ENCODE results near the gene GAMT.
"Not testable (repeated sequence)": the region's sequence is repeated elsewhere in the genome, so short reads cannot be mapped to it uniquely, and the experiment has no call there.

GAMT gene

GRCh38 chr19:1433119-1434039 is 32.0 kb upstream of the GAMT start:
- ATAC-seq = no peak

- no peak for ATAC-seq
Observed at GRCh38 chr19:1432507-1432887, 31.2 kb upstream of the GAMT start.

GRCh38 chr19:1431759-1432506 is 30.6 kb upstream of the GAMT start:
- ATAC-seq = no peak

- no peak for ATAC-seq
Observed at GRCh38 chr19:1430246-1430645, 28.9 kb upstream of the GAMT start.

GRCh38 chr19:1429750-1430149 is 28.4 kb upstream of the GAMT start:
- ATAC-seq = no peak

- ATAC-seq = no peak
Observed at GRCh38 chr19:1428738-1429391, 27.5 kb upstream of the GAMT start.

GRCh38 chr19:1427221-1427920 is 26.0 kb upstream of the GAMT start:
- no peak for ATAC-seq

- no peak for ATAC-seq
Observed at GRCh38 chr19:1426736-1427135, 25.4 kb upstream of the GAMT start.

GRCh38 chr19:1425902-1426301 is 24.6 kb upstream of the GAMT start:
- ATAC-seq = no peak

GRCh38 chr19:1425102-1425837 is 23.9 kb upstream of the GAMT start:
- no peak for ATAC-seq

GRCh38 chr19:1424192-1424955 is 23.0 kb upstream of the GAMT start:
- no peak for ATAC-seq

GRCh38 chr19:1423436-1424191 is 22.3 kb upstream of the GAMT start:
- ATAC-seq = no peak

GRCh38 chr19:1422943-1423342 is 21.6 kb upstream of the GAMT start:
- no peak for ATAC-seq

GRCh38 chr19:1422360-1422759 is 21.0 kb upstream of the GAMT start:
- no peak for ATAC-seq

- ATAC-seq = no peak
Observed at GRCh38 chr19:1421958-1422305, 20.6 kb upstream of the GAMT start.

GRCh38 chr19:1421218-1421957 is 20.0 kb upstream of the GAMT start:
- ATAC-seq = no peak

- no peak for ATAC-seq
Observed at GRCh38 chr19:1420590-1420989, 19.2 kb upstream of the GAMT start.

- not testable (repeated sequence) for ATAC-seq
Observed at GRCh38 chr19:1420085-1420484, 18.7 kb upstream of the GAMT start.

- no peak for ATAC-seq
Observed at GRCh38 chr19:1418951-1419738, 17.8 kb upstream of the GAMT start.

Measured in activated CD4-positive, CD25-positive, alpha-beta regulatory T cell treated with anti-CD3 and anti-CD28 coated beads, Interleukin-2, amount 50 U/mL, for 24 hours (primary cell).